A549 (cell line): Measurements from ENCODE around the gene GPRIN1. TPM values are rescaled to one million over a fixed set of nuclear protein-coding genes. Genes with fewer than 3 reads are reported as not detected.

Experiments
- ATAC-seq, 2 experiments: fragments of 200-7000 bp in 1 of 2; fragments of >200 bp in 1 of 2; cut with Nextera tagmentation in 1 of 2; cut with Tn5 transposase in 1 of 2; 3 replicates each; pipeline versions ENCODE4 v1.8.0 to v1.9.1; 2018 to 2020; ENCODE audit warnings: mild to moderate bottlenecking in 1 of 2, moderate library complexity in 1 of 2
- CTCF ChIA-PET: fragments of 300-600 bp; sonication (Branson Sonifier 250); formaldehyde crosslinking; extraction: SDS; loops from one replicate; lab custom pipeline; 2021; ENCODE audit warnings: antibody characterized with exemption, inconsistent platforms; lab: Yijun Ruan, JAX
- POLR2A ChIA-PET: fragments of 350-600 bp; formaldehyde crosslinking; extraction: SDS; loops from one replicate; lab custom pipeline; 2021; ENCODE audit warnings: antibody characterized with exemption, inconsistent platforms; lab: Yijun Ruan, JAX
- DNase-seq, 2 experiments: peaks; one replicate each; pipeline versions ENCODE4 v3.0.0 to v3.0.0-alpha.2; 2011 to 2016; ENCODE audit warnings: low read depth in 1 of 2, low spot score in 1 of 2
- FAIRE-seq: peaks from 2 replicates; lab custom pipeline; 2011; peaks lifted over from hg19 to GRCh38; lab: Jason Lieb, UNC
- H3K27ac ChIP-seq, 2 experiments: fragments of >200 bp; sonication (Bioruptor Twin); formaldehyde crosslinking; 3 replicates each; pipeline ENCODE4 v1.5.1; 2016 to 2017
- H3K4me1 ChIP-seq: fragments of >200 bp; sonication (Bioruptor Twin); formaldehyde crosslinking; 3 replicates; pipeline ENCODE4 v1.6.1; 2016
- H3K4me2 ChIP-seq: fragments of >200 bp; sonication (Bioruptor Twin); formaldehyde crosslinking; 3 replicates; pipeline ENCODE4 v1.6.1; 2016
- H3K4me3 ChIP-seq: fragments of >200 bp; sonication (Bioruptor Twin); formaldehyde crosslinking; 3 replicates; pipeline ENCODE4 v1.5.1; 2016
- H3K9me3 ChIP-seq: fragments of >200 bp; sonication (Bioruptor Twin); formaldehyde crosslinking; 3 replicates; pipeline ENCODE4 v1.6.1; 2016
- CEBPB ChIP-seq, 2 experiments: fragments of >200 bp in 1 of 2; sonication (Bioruptor Twin) in 1 of 2; formaldehyde crosslinking in 1 of 2; IDR thresholded peaks; 2 replicates each; pipeline ENCODE4 v1.6.1; 2012 to 2016
- CHD2 ChIP-seq: fragments of 150-350 bp; IDR thresholded peaks from 2 replicates; pipeline ENCODE4 v1.6.1; 2014; ENCODE audit warnings: low read length; ENCODE audit not compliant: partially characterized antibody
- EHF ChIP-seq: fragments of 250-450 bp; sonication (Bioruptor Pico); IDR thresholded peaks from 2 replicates; pipeline ENCODE4 v1.5.0; 2020; ENCODE audit warnings: mild to moderate bottlenecking
- EHMT2 ChIP-seq: fragments of 200-600 bp; sonication (generic); IDR thresholded peaks from 2 replicates; pipeline ENCODE4 v1.6.1; 2016; ENCODE audit warnings: antibody characterized with exemption, low read depth, mild to moderate bottlenecking, moderate library complexity
- HOXB13 ChIP-seq: fragments of 250-450 bp; sonication (Bioruptor Pico); IDR thresholded peaks from 2 replicates; pipeline ENCODE4 v1.5.0; 2020; ENCODE audit warnings: low read depth, mild to moderate bottlenecking, moderate library complexity
- JUNB ChIP-seq: fragments of >200 bp; sonication (Bioruptor Twin); formaldehyde crosslinking; IDR thresholded peaks from 2 replicates; pipeline ENCODE4 v1.6.1; 2016
- MAFK ChIP-seq: fragments of 450-650 bp; IDR thresholded peaks from 2 replicates; pipeline ENCODE4 v1.6.1; 2014; ENCODE audit not compliant: partially characterized antibody
- MAZ ChIP-seq: fragments of 150-350 bp; IDR thresholded peaks from 2 replicates; pipeline ENCODE4 v1.6.1; 2014; ENCODE audit warnings: antibody characterized with exemption, low read depth, low read length, borderline replicate concordance
- MYC ChIP-seq: IDR thresholded peaks from 2 replicates; pipeline ENCODE4 v1.6.1; 2012; ENCODE audit warnings: mild to moderate bottlenecking, inconsistent platforms, low read length, improper control_type of control experiment, borderline replicate concordance
- NPAS2 ChIP-seq: fragments of 250-450 bp; sonication (Bioruptor Pico); IDR thresholded peaks from 2 replicates; pipeline ENCODE4 v1.8.0; 2022; ENCODE audit warnings: mild to moderate bottlenecking, moderate library complexity, borderline replicate concordance
- RAD21 ChIP-seq, 2 experiments: fragments of >200 bp in 1 of 2; sonication (Bioruptor Twin) in 1 of 2; formaldehyde crosslinking in 1 of 2; IDR thresholded peaks in 1 of 2; conservative IDR thresholded peaks in 1 of 2; 2 replicates in 1 of 2; 3 replicates in 1 of 2; pipeline ENCODE4 v1.6.1; 2012 to 2018; ENCODE audit warnings: inconsistent platforms in 1 of 2
- RCOR1 ChIP-seq: fragments of 150-350 bp; IDR thresholded peaks from 2 replicates; pipeline ENCODE4 v1.6.1; 2014; ENCODE audit warnings: antibody characterized with exemption, low read length, low read depth
- SMC3 ChIP-seq: fragments of >200 bp; sonication (Bioruptor Twin); formaldehyde crosslinking; IDR thresholded peaks from 3 replicates; pipeline ENCODE4 v1.6.1; 2018; ENCODE audit warnings: inconsistent platforms
- TP53 ChIP-seq: fragments of 250-450 bp; sonication (Bioruptor Pico); IDR thresholded peaks from 2 replicates; pipeline ENCODE4 v1.5.0; 2021; ENCODE audit warnings: mild to moderate bottlenecking, moderate library complexity
- ZC3H11A ChIP-seq: fragments of 450-650 bp; IDR thresholded peaks from 2 replicates; pipeline ENCODE4 v1.6.1; 2014; ENCODE audit warnings: antibody characterized with exemption, mild to moderate bottlenecking
- WGBS: methylation state at CpG from one replicate; pipeline ENCODE4 v1.1.6; 2017; ENCODE audit errors: missing lambda C conversion rate; 5-methylcytosine and 5-hydroxymethylcytosine counted together
- polyA plus RNA-seq, 4 experiments: library from polyadenylated mRNA; depleted of rRNA in 3 of 4; stranded (reverse); fragments of >200 nt; fragmentation: RNase III in 1 of 4; extraction: RNeasy Plus Mini Kit Qiagen cat#74134 plus additional on column Dnase treatment in 1 of 4; gene quantifications; 2 replicates in 3 of 4; 3 replicates in 1 of 4; pipeline ENCODE4 v1.2.3, GENCODE V29; 2011 to 2017
- TF ChIP-seq, protein P1 (sequence below): fragments of 450-650 bp; IDR thresholded peaks from 2 replicates; pipeline ENCODE4 v1.6.1; 2014; ENCODE audit warnings: antibody characterized with exemption
- TF ChIP-seq, protein P2 (sequence below): fragments of >200 bp; sonication (Bioruptor Twin); formaldehyde crosslinking; IDR thresholded peaks from 3 replicates; pipeline ENCODE4 v1.6.1; 2016
- TF ChIP-seq, protein P3 (sequence below): fragments of 200-600 bp; sonication (generic); IDR thresholded peaks from 2 replicates; pipeline ENCODE4 v1.6.1; 2016; ENCODE audit warnings: antibody characterized with exemption, mild to moderate bottlenecking, moderate library complexity

GPRIN1 gene
- polyA plus RNA-seq, 2 of the 4 experiments (the other 2 are of a cell fraction): 3.1 to 6.7 TPM

DNA sequence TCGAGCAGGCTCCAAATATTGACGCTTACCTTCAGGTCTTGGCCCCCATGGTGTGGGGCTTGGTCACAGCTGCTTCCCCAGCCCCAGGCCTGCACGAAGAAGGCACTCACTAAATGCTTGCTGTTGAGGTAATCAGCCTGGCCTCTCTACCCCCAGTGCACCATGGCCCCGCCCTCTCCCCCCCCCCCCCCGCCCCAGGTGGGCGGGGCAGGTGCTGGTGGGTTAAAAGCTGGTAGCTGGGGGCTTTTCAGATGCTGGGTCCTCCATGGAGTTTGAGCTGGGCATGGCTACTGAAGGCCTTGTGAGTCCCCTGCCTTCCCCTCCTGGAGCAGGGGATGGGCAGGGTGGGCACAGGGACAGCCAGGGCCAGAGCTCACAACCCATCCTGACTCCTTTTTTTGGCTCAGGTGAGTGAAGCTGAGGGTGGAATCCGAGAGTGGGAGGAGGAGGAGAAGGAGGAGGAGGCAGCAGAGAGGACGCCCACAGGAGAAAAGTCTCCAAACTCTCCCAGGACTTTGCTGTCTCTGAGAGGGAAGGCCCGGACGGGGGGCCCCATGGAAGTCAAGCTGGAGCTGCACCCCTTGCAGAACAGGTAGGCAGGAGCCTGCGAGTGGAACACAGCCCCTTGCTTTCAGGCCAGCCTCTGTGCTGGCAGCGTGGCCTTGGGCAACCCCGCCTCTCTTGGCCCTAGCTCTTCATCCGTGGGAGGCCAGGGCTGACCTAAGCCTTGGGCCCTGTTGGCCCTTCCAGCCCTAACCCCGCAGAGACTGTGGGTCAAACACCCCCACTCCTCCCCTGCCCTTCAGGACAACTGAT, 32.9 kb upstream of the GPRIN1 start:
- TF ChIP-seq EHF (no peak), RCOR1 (no peak), RAD21 (conservative IDR thresholded peaks at IDR 0.05 in 1 of 2, IDR thresholded peaks at IDR 0.05 in 1 of 2) (no peak)
- Histone ChIP-seq H3K4me3 (no peak overlapping the region), H3K27ac (no peak overlapping the region), H3K9me3 (no peaks in the 10 kb centered on the region), H3K4me1 (peaks cover 6% of the 10 kb centered on the region; the same call in 2 of the 3 replicates), H3K4me2 (no peak overlapping the region)
- CTCF ChIA-PET: interaction anchor here (1.6 kb wide), 1 partner anchor 227 kb away, joined by 5 read pairs; the partner anchor contains the start of gene CLTB
- POLR2A ChIA-PET: no interaction called here
- no peak for ATAC-seq
- whole genome bisulfite sequencing: 66% methylated on average over 11 of the region's 15 CpGs
- FAIRE-seq: no peak
- no peak for DNase-seq

DNA sequence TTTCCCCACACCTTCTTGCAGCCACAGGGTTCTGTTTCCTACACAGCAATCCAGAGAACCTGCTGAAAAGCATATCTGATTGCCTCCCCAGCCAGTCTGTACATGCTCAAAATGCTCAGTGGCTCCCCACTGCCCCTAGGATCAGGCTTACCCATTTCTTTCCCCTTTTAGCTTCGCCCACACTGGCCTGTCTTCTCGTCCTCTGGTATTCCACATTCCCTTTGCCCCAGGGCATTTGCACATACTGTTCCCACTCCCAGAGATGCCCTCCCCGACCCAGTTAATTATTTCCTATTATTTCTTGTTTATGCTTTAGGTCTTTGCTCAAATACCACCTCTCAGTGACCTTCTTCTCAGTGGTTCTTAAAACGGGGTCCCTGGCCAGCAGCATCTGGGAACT, 30.7 kb upstream of the GPRIN1 start:
- POLR2A ChIA-PET: no interaction called here
- WGBS: 52% methylated on average over 4 of the region's 4 CpGs
- Histone ChIP-seq H3K27ac (no peak overlapping the region), H3K4me2 (no peak overlapping the region), H3K4me3 (no peak overlapping the region), H3K4me1 (no peaks in the 10 kb centered on the region), H3K9me3 (no peaks in the 10 kb centered on the region)
- FAIRE-seq (no peak), DNase-seq (no peak), ATAC-seq (no peak)
- CTCF ChIA-PET: interaction anchor here (0.9 to 2.3 kb wide), 6 partner anchors 10 to 224 kb away, joined by 3 to 9 read pairs (median 4); partner anchors contain the start of genes EIF4E1B and SNCB
- TF ChIP-seq ZC3H11A: no peak
- TF ChIP-seq, protein P1, sequence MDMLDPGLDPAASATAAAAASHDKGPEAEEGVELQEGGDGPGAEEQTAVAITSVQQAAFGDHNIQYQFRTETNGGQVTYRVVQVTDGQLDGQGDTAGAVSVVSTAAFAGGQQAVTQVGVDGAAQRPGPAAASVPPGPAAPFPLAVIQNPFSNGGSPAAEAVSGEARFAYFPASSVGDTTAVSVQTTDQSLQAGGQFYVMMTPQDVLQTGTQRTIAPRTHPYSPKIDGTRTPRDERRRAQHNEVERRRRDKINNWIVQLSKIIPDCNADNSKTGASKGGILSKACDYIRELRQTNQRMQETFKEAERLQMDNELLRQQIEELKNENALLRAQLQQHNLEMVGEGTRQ: no peak
- TF ChIP-seq MAZ: no peak
- TF ChIP-seq MAFK: no peak
- TF ChIP-seq EHF: no peak
- TF ChIP-seq, protein P2, sequence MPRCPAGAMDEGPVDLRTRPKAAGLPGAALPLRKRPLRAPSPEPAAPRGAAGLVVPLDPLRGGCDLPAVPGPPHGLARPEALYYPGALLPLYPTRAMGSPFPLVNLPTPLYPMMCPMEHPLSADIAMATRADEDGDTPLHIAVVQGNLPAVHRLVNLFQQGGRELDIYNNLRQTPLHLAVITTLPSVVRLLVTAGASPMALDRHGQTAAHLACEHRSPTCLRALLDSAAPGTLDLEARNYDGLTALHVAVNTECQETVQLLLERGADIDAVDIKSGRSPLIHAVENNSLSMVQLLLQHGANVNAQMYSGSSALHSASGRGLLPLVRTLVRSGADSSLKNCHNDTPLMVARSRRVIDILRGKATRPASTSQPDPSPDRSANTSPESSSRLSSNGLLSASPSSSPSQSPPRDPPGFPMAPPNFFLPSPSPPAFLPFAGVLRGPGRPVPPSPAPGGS: no peak
- no peak for TF ChIP-seq HOXB13
- TF ChIP-seq CHD2: no peak

DNA sequence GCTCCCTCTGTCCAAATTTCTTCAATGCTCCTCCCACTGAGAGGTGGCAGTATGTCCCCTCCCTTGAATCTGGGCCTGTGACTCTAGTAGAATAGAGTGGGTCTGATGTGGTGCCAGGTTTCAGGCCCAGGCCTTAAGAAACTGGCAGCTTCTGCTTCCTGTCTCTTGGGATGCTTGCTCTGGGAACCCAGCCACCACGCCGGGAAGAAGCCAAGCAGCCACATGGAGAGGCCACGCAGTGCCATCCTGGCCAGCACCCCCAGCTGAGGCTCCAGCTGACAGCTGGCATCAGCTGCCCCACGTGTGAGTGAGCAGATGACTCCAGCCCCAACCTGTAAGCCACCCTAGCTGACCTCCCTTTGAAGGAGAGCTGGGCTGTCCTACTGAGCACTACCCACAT, 30.0 kb upstream of the GPRIN1 start:
- TF ChIP-seq EHMT2: no peak
- no peak for TF ChIP-seq CHD2
- no peak for TF ChIP-seq MYC
- no peak for TF ChIP-seq ZC3H11A
- no peak for TF ChIP-seq TP53 (CRISPR knock-in tag)
- TF ChIP-seq JUNB: no peak
- TF ChIP-seq EHF: no peak
- TF ChIP-seq CEBPB (IDR thresholded peaks at IDR 0.05): no peak
- TF ChIP-seq, protein P2: no peak
- TF ChIP-seq NPAS2 (CRISPR knock-in tag): no peak
- no peak for TF ChIP-seq SMC3
- TF ChIP-seq, protein P3, sequence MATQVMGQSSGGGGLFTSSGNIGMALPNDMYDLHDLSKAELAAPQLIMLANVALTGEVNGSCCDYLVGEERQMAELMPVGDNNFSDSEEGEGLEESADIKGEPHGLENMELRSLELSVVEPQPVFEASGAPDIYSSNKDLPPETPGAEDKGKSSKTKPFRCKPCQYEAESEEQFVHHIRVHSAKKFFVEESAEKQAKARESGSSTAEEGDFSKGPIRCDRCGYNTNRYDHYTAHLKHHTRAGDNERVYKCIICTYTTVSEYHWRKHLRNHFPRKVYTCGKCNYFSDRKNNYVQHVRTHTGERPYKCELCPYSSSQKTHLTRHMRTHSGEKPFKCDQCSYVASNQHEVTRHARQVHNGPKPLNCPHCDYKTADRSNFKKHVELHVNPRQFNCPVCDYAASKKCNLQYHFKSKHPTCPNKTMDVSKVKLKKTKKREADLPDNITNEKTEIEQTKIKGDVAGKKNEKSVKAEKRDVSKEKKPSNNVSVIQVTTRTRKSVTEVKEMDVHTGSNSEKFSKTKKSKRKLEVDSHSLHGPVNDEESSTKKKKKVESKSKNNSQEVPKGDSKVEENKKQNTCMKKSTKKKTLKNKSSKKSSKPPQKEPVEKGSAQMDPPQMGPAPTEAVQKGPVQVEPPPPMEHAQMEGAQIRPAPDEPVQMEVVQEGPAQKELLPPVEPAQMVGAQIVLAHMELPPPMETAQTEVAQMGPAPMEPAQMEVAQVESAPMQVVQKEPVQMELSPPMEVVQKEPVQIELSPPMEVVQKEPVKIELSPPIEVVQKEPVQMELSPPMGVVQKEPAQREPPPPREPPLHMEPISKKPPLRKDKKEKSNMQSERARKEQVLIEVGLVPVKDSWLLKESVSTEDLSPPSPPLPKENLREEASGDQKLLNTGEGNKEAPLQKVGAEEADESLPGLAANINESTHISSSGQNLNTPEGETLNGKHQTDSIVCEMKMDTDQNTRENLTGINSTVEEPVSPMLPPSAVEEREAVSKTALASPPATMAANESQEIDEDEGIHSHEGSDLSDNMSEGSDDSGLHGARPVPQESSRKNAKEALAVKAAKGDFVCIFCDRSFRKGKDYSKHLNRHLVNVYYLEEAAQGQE: no peak
- H3K4me3 ChIP-seq: no peak overlapping the region
- no peak for FAIRE-seq
- 0 out of 6 replicates have a peak, but pooled peaks of 1 of the 2 experiments have one; percentile 8 for ATAC-seq
- H3K4me2 ChIP-seq: no peak overlapping the region
- ChIA-PET POLR2A (no interaction called here), CTCF (interaction anchor here (0.9 to 2.3 kb wide), 5 partner anchors 10 to 911 kb away, joined by 3 to 9 read pairs (median 4); partner anchors contain the start of genes EIF4E1B and SNCB)
- H3K9me3 ChIP-seq: no peaks in the 10 kb centered on the region
- no peak overlapping the region for H3K27ac ChIP-seq
- no peaks in the 10 kb centered on the region for H3K4me1 ChIP-seq
- WGBS: 86% methylated on average over 3 of the region's 4 CpGs
- DNase-seq: no peak
